Ammon's horn (tissue), 1 donor: ENCODE data around the gene PCDHB8.
A peak's percentile ranks its signal among the peaks of the same experiment; 100 is the strongest.
"Not testable (repeated sequence)": the region's sequence is repeated elsewhere in the genome, so short reads cannot be mapped to it uniquely, and the experiment has no call there.

Experiments
- DNase-seq: peaks from one replicate; pipeline ENCODE4 v3.0.0-alpha.2; 2016; ENCODE audit warnings: low spot score

PCDHB8 gene

DNA sequence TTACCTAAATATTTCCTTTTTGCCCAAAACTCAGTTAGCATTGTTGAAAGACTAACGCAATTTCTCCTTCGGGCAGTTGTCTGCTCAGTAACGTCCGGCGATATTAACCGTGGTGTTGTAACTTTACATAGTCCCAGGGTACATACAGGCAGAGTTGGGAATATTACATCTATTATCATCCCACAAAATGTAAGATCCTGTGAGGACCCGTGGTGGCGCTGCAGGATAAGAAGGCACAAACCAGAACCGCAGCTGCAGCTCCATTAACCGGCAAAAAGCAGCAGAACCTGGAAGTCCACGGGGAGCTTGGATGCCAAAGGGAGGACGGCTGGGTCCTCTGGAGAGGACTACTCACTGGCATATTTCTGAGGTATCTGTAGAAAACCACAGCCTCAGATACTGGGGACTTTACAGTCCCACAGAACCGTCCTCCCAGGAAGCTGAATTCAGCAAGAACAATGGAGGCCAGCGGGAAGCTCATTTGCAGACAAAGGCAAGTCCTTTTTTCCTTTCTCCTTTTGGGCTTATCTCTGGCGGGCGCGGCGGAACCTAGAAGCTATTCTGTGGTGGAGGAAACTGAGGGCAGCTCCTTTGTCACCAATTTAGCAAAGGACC lies at the start of gene PCDHB8:
TSS of gene PCDHB8 (plus strand) at position 214 of the 615 bp plus-strand sequence. CDS start at position 459, 245 bp downstream.
- not testable (repeated sequence) for DNase-seq

DNA sequence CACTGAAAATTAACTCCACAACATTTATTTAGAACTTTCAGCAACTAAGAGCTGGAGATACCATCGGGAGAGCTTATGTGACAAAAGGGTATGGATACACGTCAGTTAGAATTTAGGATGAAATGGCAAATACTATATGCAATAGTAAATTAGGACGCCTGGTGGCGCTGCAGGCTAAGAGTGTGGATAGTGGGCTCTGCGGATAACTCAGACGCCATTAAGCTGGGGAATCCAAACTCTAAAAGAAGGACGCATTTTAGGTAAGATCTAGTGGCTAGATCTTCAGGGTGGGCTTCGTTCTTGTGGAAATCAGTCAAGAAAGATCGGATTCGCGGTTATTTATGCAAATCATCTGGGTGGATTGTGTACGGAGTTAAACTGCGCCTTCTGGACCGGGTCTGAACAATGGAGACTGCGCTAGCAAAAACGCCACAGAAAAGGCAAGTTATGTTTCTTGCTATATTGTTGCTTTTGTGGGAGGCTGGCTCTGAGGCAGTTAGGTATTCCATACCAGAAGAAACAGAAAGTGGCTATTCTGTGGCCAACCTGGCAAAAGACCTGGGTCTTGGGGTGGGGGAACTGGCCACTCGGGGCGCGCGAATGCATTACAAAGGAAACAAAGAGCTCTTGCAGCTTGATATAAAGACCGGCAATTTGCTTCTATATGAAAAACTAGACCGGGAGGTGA lies 42.4 kb upstream of the PCDHB8 start, which contains the start of gene PCDHB5:
TSS of gene PCDHB5 (plus strand) at position 177 of the 688 bp plus-strand sequence. CDS start at position 406, 229 bp downstream.
- peak; percentile 8 for DNase-seq

DNA sequence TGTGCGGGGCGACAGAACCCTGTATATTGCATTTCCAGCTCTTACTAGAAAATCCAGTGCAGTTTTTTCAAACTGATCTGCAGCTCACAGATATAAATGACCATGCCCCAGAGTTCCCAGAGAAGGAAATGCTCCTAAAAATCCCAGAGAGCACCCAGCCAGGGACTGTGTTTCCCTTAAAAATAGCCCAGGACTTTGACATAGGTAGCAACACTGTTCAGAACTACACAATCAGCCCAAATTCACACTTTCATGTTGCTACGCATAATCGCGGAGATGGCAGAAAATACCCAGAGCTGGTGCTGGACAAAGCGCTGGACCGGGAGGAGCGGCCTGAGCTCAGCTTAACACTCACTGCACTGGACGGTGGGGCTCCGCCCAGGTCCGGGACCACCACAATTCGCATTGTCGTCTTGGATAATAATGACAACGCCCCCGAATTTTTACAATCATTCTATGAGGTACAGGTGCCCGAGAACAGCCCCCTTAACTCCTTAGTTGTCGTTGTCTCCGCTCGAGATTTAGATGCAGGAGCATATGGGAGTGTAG lies 41.8 kb upstream of the PCDHB8 start:
- no peak for DNase-seq

DNA sequence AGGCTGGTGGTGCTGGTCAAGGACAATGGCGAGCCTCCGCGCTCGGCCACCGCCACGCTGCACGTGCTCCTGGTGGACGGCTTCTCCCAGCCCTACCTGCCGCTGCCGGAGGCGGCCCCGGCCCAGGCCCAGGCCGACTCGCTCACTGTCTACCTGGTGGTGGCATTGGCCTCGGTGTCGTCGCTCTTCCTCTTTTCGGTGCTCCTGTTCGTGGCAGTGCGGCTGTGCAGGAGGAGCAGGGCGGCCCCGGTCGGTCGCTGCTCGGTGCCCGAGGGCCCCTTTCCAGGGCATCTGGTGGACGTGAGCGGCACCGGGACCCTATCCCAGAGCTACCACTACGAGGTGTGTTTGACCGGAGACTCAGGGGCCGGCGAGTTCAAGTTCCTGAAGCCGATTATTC lies 40.2 kb upstream of the PCDHB8 start:
- not testable (repeated sequence) for DNase-seq

DNA sequence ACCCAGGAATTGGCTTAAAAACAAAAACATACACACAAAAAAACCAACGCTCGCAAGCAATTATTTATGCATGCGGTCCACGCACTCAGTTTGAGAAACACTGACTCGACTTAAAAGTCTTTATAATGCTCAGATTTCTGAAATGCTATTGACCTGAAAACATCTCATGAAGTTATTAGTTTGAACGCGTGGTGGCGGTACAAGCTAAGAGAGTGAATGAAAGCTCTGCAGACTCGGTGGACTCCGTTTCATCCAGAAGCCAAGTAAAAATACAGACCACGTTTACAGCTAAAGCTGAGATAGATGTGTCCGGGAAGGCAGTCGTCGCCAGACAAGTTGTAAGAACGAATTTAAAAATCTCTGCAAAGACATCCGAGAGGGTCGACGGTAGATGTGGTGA lies 27.8 kb upstream of the PCDHB8 start, which contains the start of gene PCDHB6:
TSS of gene PCDHB6 (plus strand) at position 246 of the 400 bp plus-strand sequence. CDS start 201 bp downstream, outside the sequence.
- DNase-seq, result peak; percentile 7

DNA sequence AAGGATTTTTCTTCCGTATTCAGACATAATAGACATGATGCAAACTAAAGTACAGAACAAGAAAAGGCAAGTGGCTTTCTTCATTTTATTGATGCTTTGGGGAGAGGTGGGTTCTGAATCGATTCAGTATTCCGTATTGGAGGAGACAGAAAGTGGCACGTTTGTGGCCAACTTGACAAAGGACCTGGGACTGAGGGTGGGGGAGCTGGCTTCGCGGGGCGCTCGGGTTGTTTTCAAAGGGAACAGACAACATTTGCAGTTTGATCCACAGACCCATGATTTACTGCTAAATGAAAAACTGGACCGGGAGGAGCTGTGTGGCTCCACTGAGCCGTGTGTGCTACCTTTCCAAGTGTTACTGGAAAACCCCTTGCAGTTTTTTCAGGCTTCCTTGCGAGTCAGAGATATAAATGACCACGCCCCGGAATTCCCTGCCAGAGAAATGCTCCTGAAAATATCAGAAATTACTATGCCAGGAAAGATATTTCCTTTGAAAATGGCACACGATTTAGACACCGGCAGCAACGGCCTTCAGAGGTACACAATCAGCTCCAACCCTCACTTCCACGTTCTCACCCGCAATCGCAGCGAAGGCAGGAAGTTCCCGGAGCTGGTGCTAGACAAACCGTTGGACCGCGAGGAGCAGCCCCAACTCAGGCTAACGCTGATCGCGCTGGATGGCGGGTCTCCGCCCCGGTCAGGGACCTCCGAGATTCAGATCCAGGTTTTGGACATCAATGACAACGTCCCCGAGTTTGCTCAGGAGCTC lies 27.2 kb upstream of the PCDHB8 start:
- DNase-seq, result no peak

DNA sequence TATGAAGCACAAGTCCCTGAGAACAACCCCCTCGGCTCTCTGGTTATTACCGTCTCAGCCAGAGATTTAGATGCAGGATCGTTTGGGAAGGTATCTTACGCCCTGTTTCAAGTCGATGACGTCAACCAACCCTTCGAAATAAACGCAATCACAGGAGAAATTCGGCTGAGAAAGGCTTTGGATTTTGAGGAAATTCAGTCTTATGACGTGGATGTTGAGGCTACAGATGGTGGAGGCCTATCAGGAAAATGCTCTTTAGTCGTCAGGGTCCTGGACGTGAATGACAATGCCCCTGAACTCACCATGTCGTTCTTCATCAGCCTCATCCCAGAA lies 26.6 kb upstream of the PCDHB8 start:
- DNase-seq, result no peak

DNA sequence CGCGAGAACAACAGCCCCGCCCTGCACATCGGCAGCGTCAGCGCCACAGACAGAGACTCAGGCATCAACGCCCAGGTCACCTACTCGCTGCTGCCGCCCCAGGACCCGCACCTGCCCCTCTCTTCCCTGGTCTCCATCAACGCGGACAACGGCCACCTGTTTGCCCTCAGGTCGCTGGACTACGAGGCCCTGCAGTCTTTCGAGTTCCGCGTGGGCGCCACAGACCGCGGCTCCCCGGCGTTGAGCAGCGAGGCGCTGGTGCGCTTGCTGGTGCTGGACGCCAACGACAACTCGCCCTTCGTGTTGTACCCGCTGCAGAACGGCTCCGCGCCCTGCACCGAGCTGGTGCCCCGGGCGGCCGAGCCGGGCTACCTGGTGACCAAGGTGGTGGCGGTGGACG lies 26.0 kb upstream of the PCDHB8 start:
- DNase-seq, result not testable (repeated sequence)

DNA sequence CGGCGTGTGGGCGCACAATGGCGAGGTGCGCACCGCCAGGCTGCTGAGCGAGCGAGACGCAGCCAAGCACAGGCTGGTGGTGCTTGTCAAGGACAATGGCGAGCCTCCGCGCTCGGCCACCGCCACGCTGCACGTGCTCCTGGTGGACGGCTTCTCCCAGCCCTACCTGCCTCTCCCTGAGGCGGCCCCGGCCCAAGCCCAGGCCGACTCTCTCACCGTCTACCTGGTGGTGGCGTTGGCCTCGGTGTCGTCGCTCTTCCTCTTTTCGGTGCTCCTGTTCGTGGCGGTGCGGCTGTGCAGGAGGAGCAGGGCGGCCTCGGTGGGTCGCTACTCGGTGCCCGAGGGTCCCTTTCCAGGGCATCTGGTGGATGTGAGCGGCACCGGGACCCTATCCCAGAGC lies 25.5 kb upstream of the PCDHB8 start:
- DNase-seq, result not testable (repeated sequence)

DNA sequence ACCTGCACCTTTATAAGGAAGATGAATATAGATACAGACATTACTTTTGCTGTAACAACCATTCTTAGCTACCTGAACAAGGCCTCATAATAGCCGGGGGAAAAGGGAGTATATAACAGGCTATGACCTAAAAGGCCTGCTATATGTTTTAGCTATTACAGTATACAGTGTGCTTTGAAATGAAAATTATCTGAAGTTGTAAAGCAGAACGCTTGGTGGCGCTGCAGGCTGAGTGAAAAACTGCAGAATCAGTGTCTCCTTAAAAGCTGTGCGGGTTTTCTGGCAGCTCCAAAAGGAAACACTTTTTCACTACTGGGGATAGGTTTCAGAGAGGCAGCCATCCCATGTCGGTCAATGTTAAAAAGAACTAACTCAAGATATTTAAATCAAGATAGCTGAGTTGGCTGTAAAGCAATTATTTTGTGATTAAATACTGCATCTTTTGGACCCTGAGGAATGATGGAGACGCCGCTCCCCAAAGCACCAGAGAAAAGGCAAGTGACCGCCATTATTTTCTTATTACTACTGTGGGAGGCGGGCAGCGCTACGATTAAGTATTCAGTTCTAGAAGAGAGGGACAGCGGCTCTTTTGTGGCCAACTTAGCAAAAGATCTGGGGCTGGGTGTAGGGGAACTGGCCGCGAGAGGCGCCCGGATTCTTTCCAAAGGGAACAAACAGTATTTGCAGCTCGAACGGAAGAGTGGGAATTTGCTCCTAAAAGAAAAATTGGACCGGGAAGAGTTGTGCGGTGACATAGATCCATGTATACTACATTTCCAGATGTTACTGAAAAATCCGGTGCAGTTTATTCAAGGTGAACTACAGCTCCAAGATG lies 21.8 kb upstream of the PCDHB8 start:
- DNase-seq, result no peak

DNA sequence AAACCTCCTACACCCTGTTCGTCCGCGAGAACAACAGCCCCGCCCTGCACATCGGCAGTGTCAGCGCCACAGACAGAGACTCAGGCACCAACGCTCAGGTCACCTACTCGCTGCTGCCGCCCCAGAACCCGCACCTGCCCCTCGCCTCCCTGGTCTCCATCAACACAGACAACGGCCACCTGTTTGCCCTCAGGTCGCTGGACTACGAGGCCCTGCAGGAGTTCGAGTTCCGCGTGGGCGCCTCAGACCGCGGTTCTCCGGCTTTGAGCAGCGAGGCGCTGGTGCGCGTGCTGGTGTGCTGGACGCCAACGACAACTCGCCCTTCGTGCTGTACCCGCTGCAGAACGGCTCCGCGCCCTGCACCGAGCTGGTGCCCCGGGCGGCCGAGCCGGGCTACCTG lies 20.2 kb upstream of the PCDHB8 start:
- DNase-seq, result not testable (repeated sequence)

DNA sequence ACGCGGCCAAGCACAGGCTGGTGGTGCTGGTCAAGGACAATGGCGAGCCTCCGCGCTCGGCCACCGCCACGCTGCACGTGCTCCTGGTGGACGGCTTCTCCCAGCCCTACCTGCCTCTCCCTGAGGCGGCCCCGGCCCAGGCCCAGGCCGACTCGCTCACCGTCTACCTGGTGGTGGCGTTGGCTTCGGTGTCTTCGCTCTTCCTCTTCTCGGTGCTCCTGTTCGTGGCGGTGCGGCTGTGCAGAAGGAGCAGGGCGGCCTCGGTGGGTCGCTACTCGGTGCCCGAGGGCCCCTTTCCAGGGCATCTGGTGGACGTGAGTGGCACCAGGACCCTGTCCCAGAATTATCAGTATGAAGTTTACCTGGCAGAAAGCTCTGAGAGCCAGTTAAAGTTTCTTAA lies 19.7 kb upstream of the PCDHB8 start:
- not testable (repeated sequence) for DNase-seq

DNA sequence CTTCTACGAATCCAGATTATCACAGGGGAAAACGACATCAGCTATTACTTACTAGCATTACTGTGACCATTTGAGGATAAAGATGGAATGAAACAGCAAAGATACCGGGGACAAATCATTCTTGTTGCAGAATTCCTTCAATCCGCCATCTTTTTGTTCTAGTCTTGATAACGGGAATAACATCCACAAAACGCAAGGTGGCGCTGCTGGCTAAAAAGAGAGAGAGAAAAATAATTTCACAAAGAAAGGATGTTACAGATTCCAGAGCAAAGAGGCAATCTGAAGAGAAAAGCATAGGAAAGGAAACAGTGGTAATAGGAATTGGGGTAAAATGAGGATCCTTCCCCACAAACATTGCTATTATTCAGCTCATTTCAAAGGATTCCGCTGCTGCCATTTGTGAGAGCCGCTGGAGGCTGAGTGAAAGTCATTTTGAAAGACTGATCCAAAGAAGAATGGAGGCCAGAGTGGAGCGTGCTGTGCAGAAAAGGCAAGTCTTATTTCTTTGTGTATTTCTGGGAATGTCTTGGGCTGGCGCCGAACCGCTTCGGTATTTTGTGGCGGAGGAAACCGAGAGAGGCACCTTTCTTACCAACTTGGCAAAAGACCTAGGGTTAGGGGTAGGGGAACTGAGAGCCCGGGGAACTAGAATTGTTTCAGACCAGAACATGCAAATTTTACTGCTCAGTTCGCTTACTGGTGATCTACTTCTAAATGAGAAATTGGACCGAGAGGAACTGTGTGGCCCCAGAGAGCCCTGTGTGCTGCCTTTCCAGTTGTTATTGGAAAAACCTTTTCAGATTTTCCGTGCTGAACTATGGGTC lies 5.0 kb upstream of the PCDHB8 start, which contains the start of gene PCDHB7:
TSS of gene PCDHB7 (plus strand) at position 264 of the 824 bp plus-strand sequence. CDS start at position 456, 192 bp downstream.
- DNase-seq, result peak; percentile 45

DNA sequence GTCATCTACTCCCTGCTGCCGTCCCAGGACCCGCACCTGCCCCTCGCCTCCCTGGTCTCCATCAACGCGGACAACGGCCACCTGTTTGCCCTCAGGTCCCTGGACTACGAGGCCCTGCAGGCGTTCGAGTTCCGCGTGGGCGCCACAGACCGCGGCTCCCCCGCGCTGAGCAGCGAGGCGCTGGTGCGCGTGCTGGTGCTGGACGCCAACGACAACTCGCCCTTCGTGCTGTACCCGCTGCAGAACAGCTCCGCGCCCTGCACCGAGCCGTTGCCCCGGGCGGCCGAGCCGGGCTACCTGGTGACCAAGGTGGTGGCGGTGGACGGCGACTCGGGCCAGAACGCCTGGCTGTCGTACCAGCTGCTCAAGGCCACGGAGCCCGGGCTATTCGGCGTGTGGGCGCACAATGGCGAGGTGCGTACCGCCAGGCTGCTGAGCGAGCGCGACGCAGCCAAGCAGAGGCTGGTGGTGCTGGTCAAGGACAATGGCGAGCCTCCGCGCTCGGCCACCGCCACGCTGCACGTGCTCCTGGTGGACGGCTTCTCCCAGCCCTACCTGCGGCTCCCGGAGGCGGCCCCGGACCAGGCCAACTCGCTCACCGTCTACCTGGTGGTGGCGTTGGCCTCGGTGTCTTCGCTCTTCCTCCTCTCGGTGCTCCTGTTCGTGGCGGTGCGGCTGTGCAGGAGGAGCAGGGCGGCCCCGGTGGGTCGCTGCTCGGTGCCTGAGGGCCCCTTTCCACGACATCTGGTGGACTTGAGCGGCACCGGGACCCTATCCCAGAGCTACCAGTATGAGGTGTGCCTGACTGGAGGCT lies 3.1 kb upstream of the PCDHB8 start:
- not testable (repeated sequence) for DNase-seq

DNA sequence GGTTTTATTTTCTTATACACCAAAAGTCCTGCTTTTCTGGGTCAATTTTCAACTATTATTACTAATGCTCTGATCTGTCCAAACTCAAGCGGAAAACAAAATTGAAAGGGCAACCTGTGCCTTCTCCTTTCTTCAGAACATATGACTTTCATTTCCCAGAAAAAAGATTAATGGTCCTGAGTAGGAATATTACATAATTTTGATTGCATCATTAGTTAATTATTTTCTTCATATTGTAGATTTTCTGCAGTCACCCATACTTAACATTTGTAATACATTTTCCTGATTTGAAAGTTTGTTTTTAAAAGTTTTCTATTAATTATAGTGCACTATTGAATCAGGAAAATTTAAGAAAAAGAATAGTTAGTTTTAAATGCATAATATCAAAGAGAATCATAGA lies 1.7 kb upstream of the PCDHB8 start:
- DNase-seq, result no peak

DNA sequence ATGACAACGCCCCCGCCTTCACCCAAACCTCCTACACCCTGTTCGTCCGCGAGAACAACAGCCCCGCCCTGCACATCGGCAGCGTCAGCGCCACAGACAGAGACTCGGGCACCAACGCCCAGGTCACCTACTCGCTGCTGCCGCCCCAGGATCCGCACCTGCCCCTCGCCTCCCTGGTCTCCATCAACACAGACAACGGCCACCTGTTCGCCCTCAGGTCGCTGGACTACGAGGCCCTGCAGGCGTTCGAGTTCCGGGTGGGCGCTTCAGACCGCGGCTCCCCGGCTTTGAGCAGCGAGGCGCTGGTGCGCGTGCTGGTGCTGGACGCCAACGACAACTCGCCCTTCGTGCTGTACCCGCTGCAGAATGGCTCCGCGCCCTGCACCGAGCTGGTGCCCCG lies 1.8 kb downstream of the PCDHB8 start:
- DNase-seq, result not testable (repeated sequence)

DNA sequence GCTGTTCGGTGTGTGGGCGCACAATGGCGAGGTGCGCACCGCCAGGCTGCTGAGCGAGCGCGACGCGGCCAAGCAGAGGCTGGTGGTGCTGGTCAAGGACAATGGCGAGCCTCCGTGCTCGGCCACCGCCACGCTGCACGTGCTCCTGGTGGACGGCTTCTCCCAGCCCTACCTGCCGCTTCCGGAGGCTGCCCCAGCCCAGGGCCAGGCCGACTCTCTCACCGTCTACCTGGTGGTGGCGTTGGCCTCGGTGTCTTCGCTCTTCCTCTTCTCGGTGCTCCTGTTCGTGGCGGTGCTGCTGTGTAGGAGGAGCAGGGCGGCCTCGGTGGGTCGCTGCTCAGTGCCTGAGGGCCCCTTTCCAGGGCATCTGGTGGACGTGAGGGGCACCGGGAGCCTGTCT lies 2.3 kb downstream of the PCDHB8 start:
- not testable (repeated sequence) for DNase-seq

DNA sequence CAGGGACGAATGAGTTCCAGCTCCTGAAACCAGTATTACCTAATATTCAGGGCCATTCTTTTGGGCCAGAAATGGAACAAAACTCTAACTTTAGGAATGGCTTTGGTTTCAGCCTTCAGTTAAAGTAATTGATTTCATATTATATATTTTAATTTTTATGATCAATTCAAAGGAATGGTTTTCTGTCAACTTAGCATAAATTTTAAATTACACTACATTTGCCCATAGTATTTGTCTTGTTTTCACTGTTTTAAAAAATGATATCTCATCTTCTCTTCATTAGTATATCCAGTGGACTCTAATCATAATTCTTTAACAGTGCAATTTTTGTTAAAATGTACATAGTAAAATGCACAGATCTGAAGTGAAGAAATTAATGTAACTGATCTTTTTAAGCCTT lies 2.7 kb downstream of the PCDHB8 start:
- DNase-seq, result no peak

DNA sequence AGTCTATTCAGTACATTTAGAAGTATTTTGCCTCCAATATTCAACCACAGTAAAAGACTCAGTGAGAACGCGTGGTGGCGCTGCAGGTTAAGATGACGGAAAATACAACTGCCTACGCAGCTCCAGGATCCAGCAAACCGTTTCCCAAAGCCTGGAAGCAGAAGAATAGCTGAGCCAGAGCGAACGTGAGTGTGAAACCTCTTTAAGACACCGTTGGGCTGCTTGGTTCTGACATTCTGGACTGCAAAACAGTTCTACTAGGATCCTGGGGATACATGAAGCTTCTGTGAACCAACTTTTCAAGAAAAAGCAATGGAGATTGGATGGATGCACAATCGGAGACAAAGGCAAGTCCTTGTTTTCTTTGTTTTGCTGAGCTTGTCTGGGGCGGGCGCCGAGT lies 4.7 kb downstream of the PCDHB8 start, which contains the start of gene PCDHB16:
TSS of gene PCDHB16 (plus strand) at position 140 of the 400 bp plus-strand sequence. CDS start at position 313, 173 bp downstream.
- DNase-seq, result peak; percentile 75
